Lung microvascular endothelial cell (primary cell): ENCODE measurements around the gene CHCHD4. TPM values are rescaled to one million over a fixed set of nuclear protein-coding genes. Genes with fewer than 3 reads are reported as not detected.

Experiments used
- DNase-seq, 2 donors: peaks; one replicate each; pipeline versions ENCODE4 v3.0.0 to v3.0.0-alpha.2; 2010; ENCODE audit warnings: low read depth in 2 of 2
- total RNA-seq: library from RNA; depleted of rRNA; stranded (reverse); fragments of >200 nt; gene quantifications from 2 replicates; pipeline ENCODE4 v1.2.1, GENCODE V29; 2014

The CHCHD4 gene
- total RNA-seq, 1 donor from 2014 or later: 13.1 TPM

DNA sequence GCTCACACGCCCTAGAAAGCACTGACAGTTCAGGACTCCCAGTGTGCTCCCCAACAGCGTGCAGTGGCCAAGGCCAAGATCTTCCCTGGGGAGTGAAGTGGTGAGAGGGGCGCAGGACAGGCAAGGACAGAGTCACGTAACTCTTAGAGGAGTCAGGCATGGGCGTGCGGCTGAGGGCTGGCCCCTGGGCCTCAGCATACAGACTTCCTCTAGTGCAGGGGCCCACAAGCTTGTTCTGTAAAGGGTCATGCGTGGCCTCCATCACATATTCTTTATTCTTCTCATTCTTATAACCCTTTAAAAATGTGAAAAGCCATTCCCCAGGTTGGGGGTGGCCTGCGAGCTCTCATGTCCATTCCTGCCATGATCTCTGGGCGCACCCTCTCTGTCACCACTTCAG lies 25.4 kb upstream of the CHCHD4 start:
- DNase-seq: no peak

DNA sequence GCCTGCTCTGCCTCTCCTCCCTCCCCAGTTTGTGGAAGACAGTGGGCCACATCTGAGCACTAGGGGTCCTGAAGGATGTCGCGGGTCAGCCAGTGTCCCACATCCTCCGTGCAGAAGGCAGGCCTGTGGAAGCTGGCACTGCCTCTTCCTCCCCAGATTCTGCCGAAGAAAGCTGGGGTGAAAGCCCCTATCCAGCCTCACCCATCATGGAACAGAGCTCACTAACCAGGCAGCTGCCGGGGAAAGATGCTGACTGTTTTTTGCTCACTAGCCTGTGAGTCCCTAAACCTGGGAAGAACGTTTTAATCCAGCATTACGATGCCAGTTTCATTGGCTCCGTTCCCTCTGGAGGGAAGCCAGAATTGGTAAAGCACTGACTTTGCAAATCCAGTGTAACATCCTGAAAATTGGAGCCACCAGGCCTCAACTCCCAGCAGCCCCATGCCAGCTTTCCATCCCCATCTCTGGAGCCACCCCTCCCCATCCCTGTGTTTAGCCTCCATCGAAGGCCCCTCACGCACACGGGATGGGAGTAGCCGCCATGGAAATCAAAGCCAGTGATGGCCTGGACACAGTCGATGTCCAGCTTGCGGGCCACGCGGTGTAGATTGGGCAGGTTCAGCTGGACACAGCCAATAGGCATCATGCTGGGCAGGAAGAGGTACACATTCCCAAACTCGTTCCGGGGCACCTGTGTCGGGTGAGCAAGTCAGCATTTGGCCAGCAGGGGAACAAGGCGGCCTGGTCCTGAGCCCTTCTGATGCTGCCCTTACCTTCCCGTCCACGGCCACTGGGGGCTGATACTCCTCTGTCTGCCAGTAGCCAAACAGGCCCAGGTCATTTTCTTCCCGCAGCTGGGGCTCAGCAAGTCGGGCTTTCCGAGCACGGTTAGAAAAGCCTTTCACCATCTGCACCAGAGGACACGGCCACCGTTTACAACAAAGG lies 23.6 kb upstream of the CHCHD4 start:
- DNase-seq: peak in 1 of 2 donors; percentile 35

DNA sequence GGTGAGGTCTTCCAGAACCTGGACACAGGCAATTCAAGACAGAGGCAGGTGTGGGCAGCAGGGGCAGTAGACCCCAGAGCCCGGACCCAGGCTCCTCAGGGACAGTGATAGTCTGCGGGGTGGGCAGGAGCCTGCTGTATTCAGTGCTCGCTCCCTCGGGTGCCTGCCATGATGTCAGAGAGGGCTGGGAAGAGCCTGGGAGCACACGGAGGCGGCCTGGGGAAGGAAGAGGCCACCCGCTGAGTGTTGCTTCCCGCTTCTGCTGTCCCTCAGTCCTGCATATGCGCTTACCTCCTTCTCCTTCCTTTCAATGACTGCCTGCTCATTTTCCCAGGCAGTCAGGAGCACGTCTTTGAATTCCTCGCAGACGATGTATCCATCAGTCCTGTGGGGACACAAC lies 22.9 kb upstream of the CHCHD4 start:
- no peak for DNase-seq

DNA sequence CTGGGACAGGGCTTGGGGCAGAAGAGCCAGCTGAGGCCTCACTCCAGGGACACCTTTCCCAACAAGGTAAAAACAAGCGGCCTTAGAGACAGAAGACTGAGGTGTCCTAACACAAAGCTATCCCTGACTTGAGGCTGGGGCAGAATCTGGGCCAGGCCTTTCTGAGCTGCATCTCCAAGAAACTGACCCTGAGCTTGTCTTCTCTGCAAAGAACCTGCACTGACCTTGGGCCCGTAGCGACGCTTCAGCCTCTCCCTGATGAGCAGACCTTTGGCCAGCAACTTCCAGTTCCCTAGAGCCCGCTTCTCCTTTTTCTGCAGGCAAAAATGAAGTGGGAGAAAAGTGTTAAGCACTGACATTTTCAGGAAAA lies 22.4 kb upstream of the CHCHD4 start:
- DNase-seq: no peak

DNA sequence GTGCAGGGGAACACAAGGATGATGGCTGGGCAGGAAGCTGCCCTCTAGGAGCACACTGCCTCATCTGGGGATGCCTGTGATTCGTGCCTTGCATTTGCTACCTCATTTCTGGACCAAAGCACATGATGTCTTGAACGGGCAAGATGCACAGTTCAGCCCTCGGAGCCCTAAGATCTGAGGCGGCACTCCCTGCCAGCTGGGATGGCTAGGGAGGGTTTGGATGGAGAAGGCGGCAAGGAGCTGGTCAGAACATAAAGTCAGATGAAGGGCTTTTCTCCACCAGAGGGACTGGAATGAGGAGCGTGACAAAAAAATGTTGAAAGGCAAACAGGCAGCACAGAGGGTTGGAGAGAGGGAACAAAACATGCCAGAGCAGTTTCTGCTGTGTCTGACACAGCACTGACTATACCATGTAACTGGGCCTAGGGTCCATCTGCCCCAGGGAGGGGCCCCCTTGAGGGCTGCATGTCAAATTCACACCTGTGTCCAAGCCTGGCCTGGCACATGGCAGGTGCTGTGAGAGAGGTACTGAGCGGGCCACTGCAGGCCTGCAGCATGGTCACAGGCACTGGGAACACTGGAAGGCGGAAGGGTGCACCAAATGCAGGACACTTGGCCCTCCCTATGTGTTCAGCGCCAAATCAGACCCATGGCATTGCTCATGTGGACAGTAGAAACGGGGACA lies 21.9 kb upstream of the CHCHD4 start:
- DNase-seq: no peak

DNA sequence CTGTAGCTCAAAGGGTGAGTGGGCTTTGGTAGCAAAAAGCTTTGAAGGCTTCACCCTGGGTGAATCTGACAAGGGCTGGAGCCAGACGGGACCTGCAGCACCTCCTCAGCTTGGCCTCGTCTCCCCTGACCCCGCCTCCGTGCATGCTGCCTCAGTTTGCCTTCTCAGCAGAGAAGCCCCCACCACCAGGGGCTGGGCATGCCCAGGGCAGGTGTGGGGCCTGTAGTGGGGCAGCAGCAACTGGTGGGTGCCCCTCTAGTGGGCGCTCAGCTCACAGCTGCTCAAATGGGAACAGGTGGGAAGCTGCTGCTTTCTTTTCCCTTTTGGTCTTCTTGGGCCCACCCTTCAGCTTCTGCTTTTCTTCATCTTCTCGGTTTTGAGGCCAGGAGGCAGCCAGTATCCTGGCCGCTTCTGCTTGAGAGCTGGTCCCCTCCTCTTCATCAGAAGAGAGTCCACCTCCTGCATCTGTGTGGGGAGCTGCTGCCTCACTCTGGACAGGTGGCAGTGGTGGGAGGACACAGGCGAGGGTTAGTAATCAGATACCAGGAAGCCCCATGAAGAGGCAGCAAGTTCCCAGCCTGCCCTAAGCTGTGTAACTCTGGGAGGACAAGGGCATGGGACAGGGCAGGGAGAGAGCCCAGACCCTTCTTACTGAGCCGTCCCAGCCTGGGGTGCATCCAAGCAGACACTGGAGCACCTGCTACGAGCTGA lies 21.2 kb upstream of the CHCHD4 start:
- no peak for DNase-seq

DNA sequence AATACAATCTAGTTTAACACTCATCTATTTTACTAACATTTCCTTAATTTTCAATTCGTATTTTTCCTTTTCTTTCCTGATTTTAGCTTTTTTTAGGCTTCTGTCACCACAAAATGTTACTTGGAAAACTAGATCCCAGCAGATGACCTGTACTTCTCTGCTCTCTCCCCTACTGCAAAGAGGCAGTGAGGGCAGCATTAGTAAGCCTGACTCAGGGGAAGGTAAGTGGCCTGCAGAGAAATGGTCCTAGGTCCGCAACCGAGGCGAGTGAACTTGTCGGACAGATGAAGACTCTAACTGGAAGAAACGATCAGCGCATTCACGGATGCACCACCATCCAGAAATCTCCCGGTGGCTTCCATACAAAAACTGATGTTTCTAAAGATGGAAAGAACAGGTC lies 20.6 kb upstream of the CHCHD4 start:
- DNase-seq: peak in 1 of 2 donors; percentile 68

DNA sequence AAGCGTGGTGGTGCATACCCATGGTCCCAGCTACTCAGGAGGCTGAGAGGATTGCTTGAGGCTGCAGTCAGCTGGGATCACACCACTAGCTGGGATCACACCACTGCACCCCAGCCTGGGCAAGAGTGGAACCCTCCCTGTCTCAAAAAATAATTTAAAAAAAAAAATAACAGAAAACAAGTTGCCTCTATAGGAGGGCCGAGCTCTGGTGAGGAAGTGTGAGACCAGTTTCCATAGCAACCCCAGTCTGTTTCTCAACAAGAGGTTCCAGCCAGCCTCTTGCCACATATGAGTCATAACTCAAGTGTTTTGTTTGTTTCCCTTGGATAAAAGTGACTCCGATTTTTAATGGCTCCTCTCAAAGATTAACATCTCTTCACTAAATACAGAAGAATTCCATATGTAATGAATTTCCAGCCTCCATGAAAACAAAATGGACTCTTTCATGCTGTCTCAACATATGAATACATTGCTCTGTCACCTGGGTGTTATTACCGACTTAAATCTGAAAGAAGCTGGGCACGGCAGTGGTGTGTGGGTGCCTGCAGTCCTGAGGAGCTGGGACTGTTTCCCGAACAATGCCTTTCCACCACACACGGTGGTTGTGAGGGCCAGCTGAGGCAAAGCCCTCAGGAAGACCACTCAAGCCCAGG lies 19.9 kb upstream of the CHCHD4 start:
- peak; percentile 93 to 99 for DNase-seq

DNA sequence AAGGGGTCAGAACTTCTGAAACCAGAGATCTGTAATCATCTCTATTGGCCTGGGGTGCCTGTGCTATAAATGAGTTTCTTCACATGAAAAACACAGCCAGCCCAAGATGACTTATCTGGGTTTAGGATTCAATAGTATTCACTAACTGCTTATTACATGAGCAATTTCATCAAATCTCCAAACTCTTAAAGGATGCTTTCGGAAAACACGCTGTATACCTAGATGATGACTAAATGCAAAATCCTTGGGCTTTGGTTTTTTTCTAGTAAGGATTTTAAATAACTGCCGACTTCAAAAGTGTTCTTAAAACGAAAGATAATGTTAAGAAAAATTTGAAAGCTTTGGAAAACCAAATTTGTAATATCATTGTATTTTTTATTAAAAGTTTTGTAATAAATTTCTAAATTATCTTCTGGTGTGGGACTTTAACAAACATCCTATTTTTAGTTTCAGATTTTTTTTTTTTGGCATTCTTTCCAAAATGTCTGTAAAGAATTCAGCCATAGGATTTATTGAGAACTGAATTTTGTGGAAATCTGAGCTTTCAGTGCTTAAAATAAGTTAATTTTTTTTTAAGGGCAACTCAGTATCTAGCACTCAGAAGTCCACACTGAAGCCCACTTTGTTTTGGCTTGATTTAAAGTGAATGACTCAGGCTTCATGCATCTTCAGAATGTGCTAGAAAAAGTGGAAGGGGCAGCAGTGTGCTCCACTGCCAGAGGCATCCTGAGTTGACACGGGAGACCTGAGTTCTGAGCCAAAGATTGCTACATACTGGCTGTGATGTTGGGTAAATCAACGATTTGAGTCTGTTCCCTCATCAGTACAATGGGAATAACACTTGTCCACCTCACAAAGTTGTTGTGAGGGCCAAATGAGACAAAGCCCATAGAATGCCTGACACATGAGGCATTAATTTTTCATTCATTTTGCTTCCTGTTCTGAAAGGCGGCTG lies 18.9 kb upstream of the CHCHD4 start:
- peak; percentile 85 to 91 for DNase-seq

DNA sequence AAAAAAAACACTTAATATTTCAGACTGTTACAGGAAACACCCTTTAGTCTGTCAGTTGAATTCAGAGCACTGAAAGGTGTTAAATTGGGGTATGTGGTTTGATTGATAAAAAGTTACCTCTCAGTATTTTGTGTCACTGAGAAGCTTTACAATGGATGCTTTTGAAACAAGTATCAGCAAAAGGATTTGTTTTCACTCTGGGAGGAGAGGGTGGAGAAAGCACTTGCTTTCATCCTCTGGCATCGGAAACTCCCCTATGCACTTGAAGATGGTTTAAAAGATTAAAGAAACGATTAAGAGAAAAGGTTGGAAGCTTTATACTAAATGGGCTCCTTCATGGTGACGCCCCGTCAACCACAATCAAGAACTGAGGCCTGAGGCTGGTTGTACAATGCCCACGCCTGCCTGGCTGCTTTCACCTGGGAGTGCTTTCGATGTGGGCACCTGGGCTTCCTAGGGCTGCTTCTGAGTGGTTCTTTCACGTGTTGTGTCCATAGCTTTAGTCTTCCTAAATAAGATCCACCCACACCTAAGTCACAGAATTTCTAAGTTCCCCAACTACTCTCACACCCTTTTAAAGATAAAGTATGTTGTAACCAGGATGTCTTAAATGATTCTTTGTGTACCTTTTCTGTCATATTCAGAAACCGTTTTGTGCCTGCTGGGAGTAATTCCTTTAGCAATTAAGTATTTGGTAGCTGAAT lies 18.0 kb upstream of the CHCHD4 start:
- DNase-seq: no peak

DNA sequence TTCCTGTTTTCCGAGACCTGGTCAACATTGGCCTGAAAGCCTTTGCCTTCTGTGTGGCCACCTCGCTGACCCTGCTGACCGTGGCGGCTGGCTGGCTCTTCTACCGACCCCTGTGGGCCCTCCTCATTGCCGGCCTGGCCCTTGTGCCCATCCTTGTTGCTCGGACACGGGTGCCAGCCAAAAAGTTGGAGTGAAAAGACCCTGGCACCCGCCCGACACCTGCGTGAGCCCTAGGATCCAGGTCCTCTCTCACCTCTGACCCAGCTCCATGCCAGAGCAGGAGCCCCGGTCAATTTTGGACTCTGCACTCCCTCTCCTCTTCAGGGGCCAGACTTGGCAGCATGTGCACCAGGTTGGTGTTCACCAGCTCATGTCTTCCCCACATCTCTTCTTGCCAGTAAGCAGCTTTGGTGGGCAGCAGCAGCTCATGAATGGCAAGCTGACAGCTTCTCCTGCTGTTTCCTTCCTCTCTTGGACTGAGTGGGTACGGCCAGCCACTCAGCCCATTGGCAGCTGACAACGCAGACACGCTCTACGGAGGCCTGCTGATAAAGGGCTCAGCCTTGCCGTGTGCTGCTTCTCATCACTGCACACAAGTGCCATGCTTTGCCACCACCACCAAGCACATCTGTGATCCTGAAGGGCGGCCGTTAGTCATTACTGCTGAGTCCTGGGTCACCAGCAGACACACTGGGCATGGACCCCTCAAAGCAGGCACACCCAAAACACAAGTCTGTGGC lies 17.1 kb upstream of the CHCHD4 start:
- peak; percentile 20 to 41 for DNase-seq

DNA sequence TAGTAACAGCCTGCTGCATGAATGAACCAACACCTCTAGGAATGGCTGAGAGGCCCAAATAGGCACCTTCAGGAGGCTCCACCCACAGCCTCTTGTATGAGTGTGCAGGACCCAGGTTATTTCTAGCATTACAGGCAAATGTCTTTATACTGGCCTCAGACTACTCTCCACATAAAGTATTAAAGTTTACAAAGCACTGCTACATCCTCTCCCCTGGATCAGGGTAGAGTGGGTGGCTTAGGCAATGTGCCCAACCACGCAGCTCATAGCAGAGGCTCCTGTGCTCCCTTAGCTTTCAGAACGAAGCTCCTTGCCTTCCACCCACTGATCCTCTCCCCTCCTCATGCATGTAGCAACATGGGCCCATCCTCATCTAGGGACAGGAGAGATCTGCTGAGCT lies 16.5 kb upstream of the CHCHD4 start:
- no peak for DNase-seq

DNA sequence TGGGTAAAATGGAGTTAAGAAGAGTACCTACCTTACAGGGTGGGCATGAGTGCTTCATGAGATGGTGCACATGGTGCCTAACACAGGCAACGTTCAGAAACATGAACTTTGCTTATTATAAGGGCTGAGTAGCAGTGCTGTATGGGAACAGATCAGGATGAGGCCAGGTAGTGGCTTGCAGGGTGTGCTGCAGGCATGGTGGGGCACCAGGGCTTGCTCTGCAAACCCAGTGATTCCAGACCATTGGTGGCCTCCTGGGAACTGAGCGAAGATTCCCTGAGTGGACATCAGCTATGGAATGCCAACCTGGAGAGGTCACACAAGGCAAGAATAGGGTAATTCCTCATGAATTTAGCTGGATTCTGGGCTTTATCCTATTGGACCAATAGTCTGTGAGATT lies 16.0 kb upstream of the CHCHD4 start:
- DNase-seq: no peak

DNA sequence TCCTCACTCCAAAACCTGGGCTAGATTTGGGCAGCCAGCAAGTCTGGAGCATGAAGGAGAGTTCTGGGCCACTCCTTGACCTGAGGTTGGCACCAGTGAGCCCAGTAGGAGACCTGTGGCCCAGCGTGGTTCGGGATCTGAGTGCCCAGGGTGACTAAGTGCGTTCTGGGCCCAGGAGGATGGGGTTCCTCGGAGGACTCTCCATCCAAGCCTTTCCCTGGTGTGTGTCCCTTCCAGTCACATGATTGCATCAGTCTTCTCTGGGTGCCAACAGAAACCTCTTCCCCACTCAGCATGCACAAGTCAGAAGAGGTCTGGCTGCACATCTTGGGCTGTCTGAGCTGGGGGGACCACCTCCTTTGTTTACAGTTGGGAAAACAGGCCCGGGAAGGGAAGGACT lies 15.1 kb upstream of the CHCHD4 start:
- DNase-seq: no peak

DNA sequence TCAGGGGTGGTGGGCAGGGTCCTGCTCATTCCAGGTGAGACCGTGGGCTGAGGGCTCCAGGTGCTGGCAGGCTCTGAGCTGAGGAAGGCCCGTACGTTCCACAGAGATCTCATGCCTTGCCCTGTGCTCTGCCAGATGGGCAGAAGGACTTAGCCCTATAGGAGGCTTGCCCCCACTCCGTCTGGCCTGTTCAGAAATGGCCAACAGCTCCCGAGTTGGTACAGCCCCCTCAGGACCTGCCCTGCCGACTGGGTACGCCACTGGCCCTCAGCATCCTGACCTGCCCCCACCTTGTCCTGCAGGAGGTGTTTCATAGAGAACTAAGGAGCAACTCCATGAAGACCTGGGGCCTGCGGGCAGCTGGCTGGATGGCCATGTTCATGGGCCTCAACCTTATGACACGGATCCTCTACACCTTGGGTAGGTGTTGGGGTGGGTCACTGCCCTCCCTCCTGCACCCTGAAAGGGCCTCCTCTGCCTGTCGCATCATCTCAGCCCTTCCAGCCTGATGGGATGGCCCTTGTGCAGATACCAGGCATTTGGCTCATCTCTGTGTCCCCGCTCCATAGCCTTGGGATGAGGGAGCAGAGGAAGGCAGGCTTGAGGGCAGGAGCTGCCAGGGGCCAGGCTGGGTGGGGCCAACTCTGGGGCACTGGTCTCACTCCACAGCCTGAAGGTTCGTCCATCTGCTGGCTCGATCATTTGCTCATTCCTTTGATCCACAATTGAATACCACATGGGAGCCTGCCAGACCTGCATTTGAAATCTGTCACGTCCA lies 14.4 kb upstream of the CHCHD4 start:
- DNase-seq: no peak

DNA sequence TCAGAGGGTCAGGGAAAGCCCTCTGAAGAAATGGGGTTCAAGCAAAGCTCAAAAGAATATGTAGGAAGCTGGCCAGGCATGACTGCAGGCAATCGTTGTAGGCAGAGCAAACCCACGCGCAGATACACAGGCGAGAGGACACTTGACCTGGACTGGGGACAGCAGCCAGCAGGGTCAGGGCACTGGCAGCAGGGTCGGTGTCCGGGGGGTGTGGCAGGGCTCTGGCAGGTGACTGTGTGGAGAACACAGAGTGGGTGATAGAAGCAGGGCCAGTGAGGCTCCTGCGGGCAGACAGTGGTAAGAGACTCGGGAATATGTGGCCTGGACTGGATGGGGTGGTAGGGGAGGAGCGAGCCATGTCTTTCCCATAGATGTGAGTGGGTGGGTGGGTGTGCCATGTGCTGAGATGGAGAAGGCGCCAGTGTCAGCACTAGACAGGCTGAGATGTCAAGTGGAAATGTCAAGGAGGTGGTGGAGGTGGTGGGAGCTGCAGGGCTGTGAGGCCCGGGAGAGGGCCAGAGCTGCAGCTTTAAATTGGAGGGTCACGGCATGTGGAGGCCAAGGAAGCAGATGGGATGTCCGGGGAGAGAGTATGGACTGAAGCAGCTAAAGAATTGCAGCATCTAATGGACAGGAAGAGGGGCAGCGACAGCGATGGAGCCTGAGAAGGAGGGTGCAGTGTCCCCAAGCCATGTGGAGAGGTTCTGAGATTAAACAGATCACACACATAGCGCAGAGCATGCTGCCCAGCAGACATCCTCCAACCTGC lies 13.6 kb upstream of the CHCHD4 start:
- DNase-seq: no peak

DNA sequence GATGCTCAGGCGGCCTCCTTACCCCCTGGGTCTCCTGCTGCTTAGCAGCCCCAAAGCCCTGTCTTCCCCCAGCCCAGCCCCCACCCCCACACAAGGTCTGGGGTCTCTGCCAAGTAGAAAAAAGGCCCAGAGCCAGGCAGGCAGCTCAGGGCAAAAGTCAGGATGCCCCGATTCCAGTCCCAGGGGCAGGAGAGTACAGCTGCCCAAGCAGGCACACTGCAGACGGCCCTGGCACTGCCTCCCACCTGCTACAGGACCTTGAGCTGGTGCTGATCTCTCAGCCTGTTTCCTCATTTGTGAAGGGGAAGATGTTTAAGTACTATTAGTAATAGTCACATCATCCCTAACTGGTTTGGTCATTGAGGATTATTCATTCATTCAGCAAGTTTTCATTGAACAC lies 12.8 kb upstream of the CHCHD4 start:
- no peak for DNase-seq

DNA sequence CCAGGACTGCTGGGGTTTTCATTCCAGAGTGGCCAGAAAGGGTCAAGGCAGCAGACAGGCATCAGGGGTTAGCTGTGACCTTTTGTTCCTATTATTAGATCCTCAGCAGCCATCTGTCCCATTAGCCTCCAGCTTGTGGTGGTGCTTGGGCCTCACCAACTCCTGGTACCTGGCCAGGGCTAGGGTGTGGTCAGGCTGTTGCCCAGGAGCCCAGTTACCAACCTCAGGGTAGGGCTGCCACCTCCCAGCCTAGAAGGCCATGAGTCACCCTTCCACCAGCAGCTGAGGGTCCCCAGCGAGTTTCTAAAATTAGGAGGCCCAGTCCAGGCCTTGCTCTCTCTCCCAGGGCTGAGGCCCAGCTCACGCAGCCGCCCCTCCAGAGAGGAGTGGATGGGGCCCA lies 12.3 kb upstream of the CHCHD4 start:
- DNase-seq: no peak
